Skeletal muscle tissue (tissue), 4 donors: ENCODE results near the gene ITPRID1. TPM values are rescaled to one million over a fixed set of nuclear protein-coding genes. Genes with fewer than 3 reads are reported as not detected.
"Not testable (repeated sequence)": the region's sequence is repeated elsewhere in the genome, so short reads cannot be mapped to it uniquely, and the experiment has no call there.

Experiments
- H3K27ac ChIP-seq: one replicate; pipeline ENCODE4 v1.7.0; 2013; ENCODE audit warnings: mild to moderate bottlenecking, low read depth, low read length, inconsistent platforms
- H3K27me3 ChIP-seq, 3 donors: one replicate each; pipeline ENCODE4 v1.7.0; 2013; ENCODE audit warnings: low read length in 3 of 3; ENCODE audit not compliant: control insufficient read depth in 3 of 3, insufficient read depth in 3 of 3
- H3K36me3 ChIP-seq, 3 donors: one replicate each; pipeline ENCODE4 v1.7.0; 2013; ENCODE audit warnings: low read length in 3 of 3; ENCODE audit not compliant: control insufficient read depth in 3 of 3, insufficient read depth in 3 of 3
- H3K4me1 ChIP-seq, 3 donors: one replicate each; pipeline ENCODE4 v1.7.0; 2013; ENCODE audit warnings: low read length in 3 of 3, mild to moderate bottlenecking in 3 of 3; ENCODE audit not compliant: control insufficient read depth in 3 of 3, insufficient read depth in 3 of 3
- H3K4me3 ChIP-seq, 3 donors: one replicate each; pipeline ENCODE4 v1.7.0; 2013; ENCODE audit warnings: low read length in 3 of 3
- H3K9ac ChIP-seq, 3 donors: one replicate each; pipeline ENCODE4 v1.7.0; 2013; ENCODE audit warnings: low read length in 3 of 3, mild to moderate bottlenecking in 3 of 3, moderate library complexity in 2 of 3, low read depth in 1 of 3
- H3K9me3 ChIP-seq, 3 donors: one replicate each; pipeline ENCODE4 v1.7.0; 2013; ENCODE audit warnings: low read length in 3 of 3; ENCODE audit not compliant: control insufficient read depth in 3 of 3
- total RNA-seq: library from RNA; depleted of rRNA; stranded (reverse); fragments of >200 nt; gene quantifications from one replicate; pipeline ENCODE4 v1.2.3, GENCODE V29; 2014
- donor health status: Osteomylitis.

Gene ITPRID1
- total RNA-seq, 1 donor from 2014 or later = 0.52 TPM

GRCh38 chr7:31508823-31509222 lies 5.1 kb upstream of the ITPRID1 start:
- H3K9ac ChIP-seq = no peak overlapping the region

GRCh38 chr7:31512166-31512565 lies 1.7 kb upstream of the ITPRID1 start:
- no peaks in the 10 kb centered on the region for H3K27me3 ChIP-seq
- no peak overlapping the region for H3K9ac ChIP-seq
- no peak overlapping the region for H3K27ac ChIP-seq
- H3K36me3 ChIP-seq = no peaks in the 10 kb centered on the region
- peaks cover 0 to 3% (median 3%) of the 10 kb centered on the region in 3 donors for H3K9me3 ChIP-seq
- H3K4me3 ChIP-seq = no peak overlapping the region
- H3K4me1 ChIP-seq = no peaks in the 10 kb centered on the region

More at GRCh38 chr7:31508823-31509222, 5.1 kb upstream of the ITPRID1 start:
- H3K36me3 ChIP-seq = no peaks in the 10 kb centered on the region
- no peaks in the 10 kb centered on the region for H3K4me1 ChIP-seq
- peaks cover 0 to 3% (median 0%) of the 10 kb centered on the region in 3 donors for H3K9me3 ChIP-seq
- no peaks in the 10 kb centered on the region for H3K27me3 ChIP-seq
- H3K4me3 ChIP-seq = no peak overlapping the region
- no peak overlapping the region for H3K27ac ChIP-seq

DNA sequence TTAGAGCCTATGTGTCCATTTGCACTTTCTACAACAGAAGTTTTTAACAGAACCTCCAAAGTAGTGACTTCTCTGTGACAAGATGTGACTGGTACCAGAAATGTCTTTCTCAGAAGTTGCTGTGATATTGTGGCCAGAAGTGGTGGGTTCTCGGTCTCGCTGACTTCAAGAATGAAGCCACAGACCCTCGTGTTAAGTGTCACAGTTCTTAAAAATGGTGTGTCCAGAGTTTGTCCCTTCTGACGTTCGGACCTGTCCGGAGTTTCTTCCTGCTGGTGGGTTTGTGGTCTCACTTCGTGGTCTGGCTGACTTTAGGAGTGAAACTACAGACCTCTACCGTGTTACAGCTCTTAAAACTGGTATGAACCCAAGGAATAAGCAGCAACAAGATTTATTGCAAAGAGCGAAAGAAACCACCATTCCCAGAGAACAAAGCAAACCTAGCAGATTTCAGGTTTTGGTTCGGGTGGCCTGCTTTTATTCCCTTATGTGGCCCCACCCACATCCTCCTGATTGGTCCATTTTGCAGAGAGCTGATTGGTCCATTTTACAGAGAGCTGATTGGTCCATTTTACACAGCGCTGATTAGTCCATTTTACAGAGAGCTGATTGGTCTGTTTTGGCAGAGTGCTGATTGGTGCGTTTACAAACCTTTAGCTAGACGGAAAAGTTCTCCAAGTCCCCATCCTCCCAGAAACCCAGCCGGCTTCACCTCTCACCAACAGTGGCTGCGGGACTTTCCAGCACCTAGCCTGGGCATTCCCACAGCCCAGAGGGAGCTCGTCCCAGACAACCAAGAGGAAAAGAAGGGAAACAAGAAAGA lies 3.0 kb downstream of the ITPRID1 start:
- H3K36me3 ChIP-seq = no peaks in the 10 kb centered on the region
- no peaks in the 10 kb centered on the region for H3K27me3 ChIP-seq
- H3K27ac ChIP-seq = no peak overlapping the region
- H3K4me3 ChIP-seq = no peak overlapping the region
- H3K4me1 ChIP-seq = no peaks in the 10 kb centered on the region
- H3K9me3 ChIP-seq = peaks cover 0 to 3% (median 0%) of the 10 kb centered on the region in 3 donors
- H3K9ac ChIP-seq = no peak overlapping the region

- no peak overlapping the region for H3K4me3 ChIP-seq
- H3K9me3 ChIP-seq = peaks cover 0 to 3% (median 0%) of the 10 kb centered on the region in 3 donors
- H3K27me3 ChIP-seq = no peaks in the 10 kb centered on the region
- H3K9ac ChIP-seq = no peak overlapping the region
- H3K36me3 ChIP-seq = no peaks in the 10 kb centered on the region
- H3K27ac ChIP-seq = no peak overlapping the region
- no peaks in the 10 kb centered on the region for H3K4me1 ChIP-seq
Observed at GRCh38 chr7:31517513-31517912, 3.6 kb downstream of the ITPRID1 start.

DNA sequence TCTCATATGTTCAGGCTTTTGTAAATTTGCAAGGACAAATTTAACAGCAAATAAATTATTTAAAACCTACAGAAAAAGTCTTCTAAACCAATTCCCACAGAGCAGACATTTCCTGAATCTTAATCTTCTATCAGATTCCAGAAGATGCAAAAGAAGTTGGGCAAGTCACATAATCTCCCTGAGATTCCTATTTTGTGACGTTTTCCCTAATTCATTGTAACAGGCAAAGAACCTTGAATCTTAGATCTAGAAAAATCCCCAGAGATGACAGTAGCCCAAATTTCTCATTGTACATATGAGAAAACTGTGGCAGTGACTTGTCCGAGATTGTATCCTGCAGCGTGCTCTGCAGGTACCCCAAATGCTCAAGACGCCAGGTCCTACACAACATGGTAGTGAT lies 4.9 kb downstream of the ITPRID1 start:
- no peak overlapping the region for H3K4me3 ChIP-seq
- H3K36me3 ChIP-seq = no peaks in the 10 kb centered on the region

DNA sequence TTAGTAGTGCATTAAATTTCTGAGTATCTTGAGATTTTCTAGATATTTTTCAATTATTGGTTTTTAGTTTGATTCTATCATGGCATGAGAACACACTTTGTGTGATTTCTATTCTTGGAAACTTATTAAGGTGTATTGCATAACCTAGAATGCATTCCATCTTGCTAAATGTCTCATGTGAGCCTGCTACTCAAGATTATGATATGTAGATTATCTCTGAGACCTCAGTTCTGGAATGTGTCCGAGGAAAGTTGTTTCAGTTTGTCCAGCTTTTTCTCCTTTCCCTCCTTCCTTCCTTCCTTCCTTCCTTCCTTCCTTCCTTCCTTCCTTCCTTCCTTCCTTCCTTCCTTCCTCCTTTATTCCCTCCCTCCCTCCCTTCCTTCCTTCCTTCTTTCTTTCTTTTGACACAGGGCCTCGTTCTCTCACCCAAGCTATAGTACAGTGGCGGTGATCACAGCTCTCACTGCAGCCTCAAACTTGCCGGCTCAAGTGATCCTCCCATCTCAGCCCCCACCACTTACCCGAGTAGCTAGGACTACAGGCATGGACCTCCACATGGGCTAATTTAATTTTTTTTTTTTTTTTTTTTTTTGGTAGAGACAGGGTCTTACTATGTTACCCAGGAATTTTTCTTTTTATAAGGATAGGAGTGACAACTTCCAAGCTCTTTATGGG lies 7.6 kb downstream of the ITPRID1 start:
- Histone ChIP-seq H3K9ac (no peak overlapping the region), H3K9me3 (no peaks in the 10 kb centered on the region), H3K27me3 (no peaks in the 10 kb centered on the region), H3K4me1 (no peaks in the 10 kb centered on the region), H3K36me3 (no peaks in the 10 kb centered on the region), H3K4me3 (no peak overlapping the region), H3K27ac (no peak overlapping the region)

More for the DNA sequence above, 4.9 kb downstream of the ITPRID1 start:
- Histone ChIP-seq H3K4me1 (no peaks in the 10 kb centered on the region), H3K9me3 (peaks cover 0 to 3% (median 0%) of the 10 kb centered on the region in 3 donors), H3K27ac (no peak overlapping the region), H3K27me3 (no peaks in the 10 kb centered on the region), H3K9ac (no peak overlapping the region)

DNA sequence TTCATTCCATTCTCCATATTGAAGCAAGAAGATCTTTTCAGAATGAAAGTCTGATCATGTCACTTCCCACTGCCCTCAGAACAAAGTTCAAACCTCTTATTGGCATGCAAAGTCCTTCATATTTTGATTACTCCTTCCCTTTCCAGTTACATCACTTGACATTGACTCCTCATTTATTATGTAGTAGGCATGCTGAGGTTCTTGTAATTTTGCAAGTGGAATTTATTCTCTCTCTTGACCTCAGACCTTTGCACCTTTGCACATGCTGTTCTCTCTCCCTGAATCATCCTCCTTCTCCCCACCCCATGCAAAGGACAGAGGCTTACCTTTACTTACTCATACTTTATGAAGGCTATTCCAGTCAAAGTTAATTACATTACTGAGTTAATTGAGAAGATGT lies 13.0 kb downstream of the ITPRID1 start:
- no peak overlapping the region for H3K9ac ChIP-seq
- H3K4me1 ChIP-seq = no peaks in the 10 kb centered on the region
- H3K36me3 ChIP-seq = no peaks in the 10 kb centered on the region
- no peaks in the 10 kb centered on the region for H3K9me3 ChIP-seq
- no peaks in the 10 kb centered on the region for H3K27me3 ChIP-seq
- H3K27ac ChIP-seq = no peak overlapping the region
- no peak overlapping the region for H3K4me3 ChIP-seq

- no peak overlapping the region for H3K4me3 ChIP-seq
- no peak overlapping the region for H3K9ac ChIP-seq
- H3K27me3 ChIP-seq = no peaks in the 10 kb centered on the region
- no peaks in the 10 kb centered on the region for H3K4me1 ChIP-seq
- no peak overlapping the region for H3K27ac ChIP-seq
- no peaks in the 10 kb centered on the region for H3K36me3 ChIP-seq
- H3K9me3 ChIP-seq = no peaks in the 10 kb centered on the region
Observed at GRCh38 chr7:31529103-31529502, 15.2 kb downstream of the ITPRID1 start.

DNA sequence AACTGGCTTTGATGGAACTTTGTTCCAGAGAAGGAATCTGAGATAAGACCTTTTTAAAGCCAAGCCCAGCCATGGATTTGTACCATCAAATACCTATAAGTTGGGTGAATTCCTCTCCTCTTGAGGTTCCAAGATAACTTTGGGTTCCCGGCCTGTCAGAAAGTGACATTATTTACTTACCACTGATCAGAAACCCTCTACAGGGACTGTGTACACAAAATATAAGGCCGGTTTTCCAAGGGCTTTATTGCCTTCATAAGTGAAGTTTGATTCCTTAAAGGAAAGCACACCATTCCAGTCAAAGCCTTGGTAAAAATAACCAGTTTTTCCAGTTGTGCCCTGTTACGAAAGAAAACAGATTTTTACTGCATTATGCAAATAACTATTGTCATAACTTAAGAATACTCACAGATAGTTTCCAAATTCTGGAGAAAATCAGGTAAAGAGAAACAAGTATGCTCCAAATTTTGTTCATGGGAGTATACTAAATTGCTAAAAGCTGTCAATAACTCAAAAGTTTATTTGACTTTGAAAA lies 26.8 kb downstream of the ITPRID1 start:
- not testable (repeated sequence) for H3K4me3 ChIP-seq, H3K9me3 ChIP-seq, H3K9ac ChIP-seq, H3K4me1 ChIP-seq, H3K27me3 ChIP-seq, H3K27ac ChIP-seq, H3K36me3 ChIP-seq

DNA sequence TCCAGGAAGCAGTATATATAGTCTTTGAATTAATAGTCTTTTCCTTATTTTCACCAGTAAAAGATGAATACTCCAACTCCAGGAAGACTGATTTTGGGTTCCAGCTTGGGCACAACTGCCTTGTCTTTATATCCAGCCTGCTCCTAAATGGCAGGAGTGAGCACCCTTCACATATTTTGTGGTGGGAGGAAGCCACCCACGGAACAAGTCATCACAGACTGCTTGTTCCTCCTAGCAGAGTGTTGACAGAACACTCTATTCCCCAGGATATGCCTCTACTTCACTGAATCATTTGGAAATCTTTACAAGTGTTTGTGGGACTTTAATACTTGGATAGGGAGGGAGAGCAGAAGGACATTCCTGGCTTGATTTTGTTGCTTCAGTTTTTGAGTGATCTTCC lies 31.7 kb downstream of the ITPRID1 start:
- Histone ChIP-seq H3K4me3 (no peak overlapping the region), H3K27me3 (no peaks in the 10 kb centered on the region), H3K36me3 (no peaks in the 10 kb centered on the region), H3K4me1 (no peaks in the 10 kb centered on the region), H3K27ac (no peak overlapping the region), H3K9ac (no peak overlapping the region), H3K9me3 (no peaks in the 10 kb centered on the region)
